Thoracic aorta (tissue), 2 donors: ENCODE results near the gene RNF144B. TPM values are rescaled to one million over a fixed set of nuclear protein-coding genes. Genes with fewer than 3 reads are reported as not detected.

ENCODE experiments used
- ATAC-seq: fragments of 150-250 bp; one replicate; pipeline ENCODE4 v1.8.0; 2017; ENCODE audit warnings: low read depth; ENCODE audit not compliant: insufficient number of reproducible peaks, low FRiP score
- DNase-seq: peaks from one replicate; pipeline ENCODE4 v3.0.0-alpha.2; 2020; ENCODE audit warnings: low spot score
- H3K27ac ChIP-seq, 2 donors: fragments of 200-600 bp; sonication (generic); 1 replicate in 1 of 2; 2 replicates in 1 of 2; pipeline ENCODE4 v1.5.1; 2016; ENCODE audit warnings: mild to moderate bottlenecking in 2 of 2, moderate library complexity in 2 of 2
- H3K27me3 ChIP-seq: fragments of 200-600 bp; sonication (generic); replicated peaks from 2 replicates; pipeline ENCODE4 v1.6.0; 2016; ENCODE audit warnings: mild to moderate bottlenecking; ENCODE audit not compliant: insufficient read depth
- H3K36me3 ChIP-seq: fragments of 200-600 bp; sonication (generic); one replicate; pipeline ENCODE4 v1.5.1; 2016
- H3K4me1 ChIP-seq, 2 donors: fragments of 200-600 bp; sonication (generic); 1 replicate in 1 of 2; 2 replicates in 1 of 2; pipeline versions ENCODE4 v1.5.1 to v1.6.0; 2016; ENCODE audit warnings: low read depth in 2 of 2, mild to moderate bottlenecking in 1 of 2; ENCODE audit not compliant: control insufficient read depth in 1 of 2
- H3K4me3 ChIP-seq: fragments of 200-600 bp; sonication (generic); 2 replicates; pipeline ENCODE4 v1.5.1; 2016; ENCODE audit warnings: mild to moderate bottlenecking
- H3K9me3 ChIP-seq: fragments of 200-600 bp; sonication (generic); 2 replicates; pipeline ENCODE4 v1.5.1; 2016
- total RNA-seq, 2 donors: library from RNA; depleted of rRNA; stranded (reverse); fragments of >200 nt; gene quantifications; one replicate each; pipeline versions ENCODE4 v1.1.0 to v1.2.3, GENCODE V29; 2016
- TF ChIP-seq, protein P1 (sequence below): fragments of 200-600 bp; sonication (generic); IDR thresholded peaks from one replicate; pipeline ENCODE4 v1.5.1; 2019; ENCODE audit warnings: antibody characterized with exemption

Gene RNF144B
- total RNA-seq, 2 donors from 2014 or later: 15.8 to 24.3 TPM

DNA sequence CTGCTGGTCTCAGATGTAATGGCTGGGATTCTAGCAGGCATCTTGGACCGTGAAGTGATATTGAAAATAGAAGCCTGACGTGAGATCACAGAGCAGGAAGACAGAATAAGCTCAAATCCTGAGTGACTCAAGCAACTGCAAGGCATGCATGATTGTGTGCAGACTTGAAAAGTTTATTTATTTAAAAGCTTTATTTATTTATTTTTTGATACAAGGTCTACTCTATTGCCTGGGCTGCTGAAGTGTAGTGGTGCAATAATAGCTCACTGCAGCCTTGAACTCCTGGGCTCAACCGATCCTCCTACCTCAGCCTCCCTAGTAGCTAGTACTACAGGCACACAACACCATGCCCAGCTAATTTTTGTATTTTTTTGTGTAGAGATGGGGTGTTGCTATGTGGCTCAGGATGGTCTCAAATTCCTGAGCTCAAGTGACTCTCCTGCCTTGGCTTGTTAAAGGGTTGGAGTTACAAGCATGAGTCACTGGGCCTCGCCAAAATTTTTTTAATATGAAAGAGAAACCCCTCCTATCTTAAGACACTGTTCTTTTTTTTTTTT lies 40.1 kb upstream of the RNF144B start:
- peak overlapping the region in 1 of 2 donors; percentile 15 for H3K27ac ChIP-seq
- peak; percentile 12 for ATAC-seq

GRCh38 chr6:18347866-18348265 lies 39.3 kb upstream of the RNF144B start:
- ATAC-seq (no peak), DNase-seq (no peak)
- Histone ChIP-seq H3K4me1 (peaks cover 0 to 16% of the 10 kb centered on the region in 2 donors), H3K36me3 (no peaks in the 10 kb centered on the region), H3K27ac (no peak overlapping the region), H3K27me3 (no peaks in the 10 kb centered on the region), H3K4me3 (no peak overlapping the region), H3K9me3 (no peaks in the 10 kb centered on the region)
- TF ChIP-seq, protein P1, sequence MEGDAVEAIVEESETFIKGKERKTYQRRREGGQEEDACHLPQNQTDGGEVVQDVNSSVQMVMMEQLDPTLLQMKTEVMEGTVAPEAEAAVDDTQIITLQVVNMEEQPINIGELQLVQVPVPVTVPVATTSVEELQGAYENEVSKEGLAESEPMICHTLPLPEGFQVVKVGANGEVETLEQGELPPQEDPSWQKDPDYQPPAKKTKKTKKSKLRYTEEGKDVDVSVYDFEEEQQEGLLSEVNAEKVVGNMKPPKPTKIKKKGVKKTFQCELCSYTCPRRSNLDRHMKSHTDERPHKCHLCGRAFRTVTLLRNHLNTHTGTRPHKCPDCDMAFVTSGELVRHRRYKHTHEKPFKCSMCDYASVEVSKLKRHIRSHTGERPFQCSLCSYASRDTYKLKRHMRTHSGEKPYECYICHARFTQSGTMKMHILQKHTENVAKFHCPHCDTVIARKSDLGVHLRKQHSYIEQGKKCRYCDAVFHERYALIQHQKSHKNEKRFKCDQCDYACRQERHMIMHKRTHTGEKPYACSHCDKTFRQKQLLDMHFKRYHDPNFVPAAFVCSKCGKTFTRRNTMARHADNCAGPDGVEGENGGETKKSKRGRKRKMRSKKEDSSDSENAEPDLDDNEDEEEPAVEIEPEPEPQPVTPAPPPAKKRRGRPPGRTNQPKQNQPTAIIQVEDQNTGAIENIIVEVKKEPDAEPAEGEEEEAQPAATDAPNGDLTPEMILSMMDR: no peak

More for the DNA sequence above, 40.1 kb upstream of the RNF144B start:
- Histone ChIP-seq H3K4me1 (peaks cover 0 to 16% of the 10 kb centered on the region in 2 donors), H3K9me3 (no peaks in the 10 kb centered on the region), H3K36me3 (no peaks in the 10 kb centered on the region), H3K4me3 (no peak overlapping the region), H3K27me3 (no peaks in the 10 kb centered on the region)
- DNase-seq: no peak
- TF ChIP-seq, protein P1: no peak

- H3K4me1 ChIP-seq: peaks cover 0 to 16% of the 10 kb centered on the region in 2 donors
- no peaks in the 10 kb centered on the region for H3K36me3 ChIP-seq
- H3K27ac ChIP-seq: no peak overlapping the region
- no peaks in the 10 kb centered on the region for H3K9me3 ChIP-seq
- DNase-seq: no peak
- ATAC-seq: no peak
- TF ChIP-seq, protein P1: no peak
- H3K27me3 ChIP-seq: no peaks in the 10 kb centered on the region
- no peak overlapping the region for H3K4me3 ChIP-seq
These were observed 37.8 kb upstream of the RNF144B start for GRCh38 chr6:18349386-18349785.

- H3K36me3 ChIP-seq: no peaks in the 10 kb centered on the region
- TF ChIP-seq, protein P1: no peak
- H3K4me3 ChIP-seq: no peak overlapping the region
- no peaks in the 10 kb centered on the region for H3K9me3 ChIP-seq
- no peaks in the 10 kb centered on the region for H3K27me3 ChIP-seq
- DNase-seq (no peak), ATAC-seq (no peak)
- H3K4me1 ChIP-seq: peaks cover 0 to 16% of the 10 kb centered on the region in 2 donors
- no peak overlapping the region for H3K27ac ChIP-seq
These were observed 36.9 kb upstream of the RNF144B start for GRCh38 chr6:18350271-18350670.

DNA sequence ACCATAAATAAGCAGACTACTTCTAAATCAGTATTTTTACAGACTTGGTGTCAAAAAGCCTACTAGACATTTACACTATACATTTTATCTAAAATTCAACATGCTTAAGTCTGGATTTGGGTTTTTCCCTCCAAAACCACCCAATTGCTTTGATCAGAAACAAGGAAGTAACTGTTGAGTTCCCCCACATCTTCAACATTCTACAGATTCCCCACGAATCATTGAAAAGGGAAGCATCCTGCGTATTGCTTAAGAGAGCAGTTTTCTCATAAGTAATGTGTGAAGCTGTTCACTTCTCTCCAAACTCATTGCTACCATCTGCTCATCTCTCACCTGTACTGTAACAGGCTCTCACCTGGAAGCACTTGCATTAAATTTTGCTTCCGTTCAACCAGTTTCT lies 36.4 kb upstream of the RNF144B start:
- DNase-seq (no peak), ATAC-seq (no peak)
- Histone ChIP-seq H3K9me3 (no peaks in the 10 kb centered on the region), H3K27ac (no peak overlapping the region), H3K27me3 (no peaks in the 10 kb centered on the region), H3K4me1 (peaks cover 0 to 16% of the 10 kb centered on the region in 2 donors), H3K36me3 (no peaks in the 10 kb centered on the region), H3K4me3 (no peak overlapping the region)
- TF ChIP-seq, protein P1: no peak
